ENCODE data around the gene SNX1.

Gene SNX1

DNA sequence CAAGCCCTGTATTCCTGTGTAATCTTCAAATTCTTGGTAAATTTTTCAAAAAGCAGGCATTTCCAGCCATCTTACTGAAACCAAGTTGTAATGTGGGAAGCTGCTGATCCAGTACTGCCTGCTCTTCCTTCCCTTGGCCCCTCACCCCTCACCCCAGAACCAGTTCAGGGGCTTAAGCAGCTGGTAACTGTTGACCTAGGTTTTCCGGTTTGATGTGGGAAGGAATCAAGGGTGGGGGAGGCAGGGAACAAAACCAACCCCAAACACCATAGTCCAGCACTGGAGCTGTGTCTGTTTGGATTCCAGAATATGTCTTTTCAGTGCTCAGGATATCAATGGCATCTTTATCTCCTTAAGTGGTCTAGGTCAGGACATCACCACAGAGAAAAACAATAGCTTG, 26.7 kb downstream of the SNX1 start:
- DNase-seq (ENCODE audit: low read depth): no peak
- TF ChIP-seq, protein P1, sequence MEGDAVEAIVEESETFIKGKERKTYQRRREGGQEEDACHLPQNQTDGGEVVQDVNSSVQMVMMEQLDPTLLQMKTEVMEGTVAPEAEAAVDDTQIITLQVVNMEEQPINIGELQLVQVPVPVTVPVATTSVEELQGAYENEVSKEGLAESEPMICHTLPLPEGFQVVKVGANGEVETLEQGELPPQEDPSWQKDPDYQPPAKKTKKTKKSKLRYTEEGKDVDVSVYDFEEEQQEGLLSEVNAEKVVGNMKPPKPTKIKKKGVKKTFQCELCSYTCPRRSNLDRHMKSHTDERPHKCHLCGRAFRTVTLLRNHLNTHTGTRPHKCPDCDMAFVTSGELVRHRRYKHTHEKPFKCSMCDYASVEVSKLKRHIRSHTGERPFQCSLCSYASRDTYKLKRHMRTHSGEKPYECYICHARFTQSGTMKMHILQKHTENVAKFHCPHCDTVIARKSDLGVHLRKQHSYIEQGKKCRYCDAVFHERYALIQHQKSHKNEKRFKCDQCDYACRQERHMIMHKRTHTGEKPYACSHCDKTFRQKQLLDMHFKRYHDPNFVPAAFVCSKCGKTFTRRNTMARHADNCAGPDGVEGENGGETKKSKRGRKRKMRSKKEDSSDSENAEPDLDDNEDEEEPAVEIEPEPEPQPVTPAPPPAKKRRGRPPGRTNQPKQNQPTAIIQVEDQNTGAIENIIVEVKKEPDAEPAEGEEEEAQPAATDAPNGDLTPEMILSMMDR (IDR thresholded peaks at IDR 0.05; ENCODE audit: insufficient read depth, low read depth, low read length, missing control alignments): no peak
- H3K4me3 ChIP-seq (ENCODE audit: low read depth, low read length): no peak overlapping the region

DNA sequence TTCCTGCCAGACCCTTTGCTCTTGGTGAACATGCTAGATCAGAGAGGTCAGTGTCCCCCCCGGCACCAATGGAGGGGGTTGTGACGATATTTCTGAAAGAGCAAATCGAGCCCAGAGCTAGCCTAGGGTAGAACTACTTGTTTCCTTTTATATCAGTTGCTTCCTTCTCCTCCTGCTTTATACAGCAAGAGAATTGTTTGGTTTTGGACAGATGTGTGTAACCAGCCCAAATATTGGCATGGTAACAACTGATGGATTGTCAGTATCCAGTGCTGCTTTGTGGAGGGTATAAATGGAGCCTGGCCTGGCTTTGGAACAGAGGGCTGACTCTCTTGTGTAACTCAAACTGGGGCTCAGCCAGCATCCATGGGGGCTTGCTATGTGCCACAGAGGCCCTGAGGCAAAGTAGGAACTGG, 27.2 kb downstream of the SNX1 start:
- no peak overlapping the region for H3K4me3 ChIP-seq (ENCODE audit: low read depth, low read length)
- no peak for DNase-seq (ENCODE audit: low read depth)
- TF ChIP-seq, protein P1 (IDR thresholded peaks at IDR 0.05; ENCODE audit: insufficient read depth, low read depth, low read length, missing control alignments): no peak

DNA sequence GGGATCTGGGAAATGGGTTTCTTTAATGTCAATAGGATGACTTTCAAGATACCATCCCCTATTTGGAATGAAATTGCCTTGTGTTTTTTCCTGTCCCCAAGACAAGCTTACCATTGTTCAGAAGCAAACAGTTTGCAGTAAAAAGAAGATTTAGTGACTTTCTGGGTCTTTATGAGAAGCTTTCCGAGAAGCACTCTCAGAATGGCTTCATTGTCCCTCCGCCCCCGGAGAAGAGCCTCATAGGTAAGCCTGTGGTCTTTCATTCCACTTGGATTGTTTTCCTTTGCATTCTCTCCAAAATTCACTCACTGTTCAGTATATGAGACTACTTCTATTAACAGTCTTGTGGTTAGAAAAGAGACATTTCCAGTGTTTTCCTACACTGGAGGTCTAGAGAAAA, 30.2 kb downstream of the SNX1 start:
- no peak overlapping the region for H3K4me3 ChIP-seq (ENCODE audit: low read depth, low read length)
- TF ChIP-seq, protein P1 (IDR thresholded peaks at IDR 0.05; ENCODE audit: insufficient read depth, low read depth, low read length, missing control alignments): no peak
- no peak for DNase-seq (ENCODE audit: low read depth)

DNA sequence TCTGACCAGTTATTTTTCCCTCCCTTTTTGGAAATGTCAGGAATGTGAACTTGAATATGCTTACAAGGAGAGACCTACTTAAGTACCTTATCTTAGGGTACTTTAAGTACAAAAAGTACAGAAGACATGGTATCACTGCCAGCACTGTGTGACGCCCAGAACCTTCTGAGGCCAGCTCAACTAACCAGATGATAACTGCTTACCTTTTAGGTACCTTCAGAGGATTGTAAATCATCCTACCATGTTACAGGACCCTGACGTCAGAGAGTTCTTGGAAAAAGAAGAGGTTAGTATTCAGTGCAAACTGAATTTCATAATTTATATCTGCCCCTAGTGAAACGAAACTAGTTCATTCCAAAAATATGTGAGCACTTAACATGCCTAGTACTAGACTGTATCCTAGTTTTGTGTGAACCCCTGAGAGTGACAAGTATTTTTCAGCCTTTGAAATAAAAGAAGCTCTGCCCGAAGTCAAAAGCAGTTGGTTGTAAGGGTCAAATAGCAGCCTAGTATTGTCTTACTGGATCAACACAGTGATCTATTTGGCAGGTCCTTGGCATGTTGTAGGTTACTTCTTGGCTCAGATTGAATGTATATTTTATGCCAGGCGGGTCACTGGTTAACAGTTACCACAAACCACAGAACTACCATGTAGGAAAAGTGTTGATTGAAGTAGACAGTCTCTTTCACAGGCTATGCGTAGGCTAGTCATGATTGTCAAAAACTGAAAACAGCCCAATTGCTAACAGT, 31.9 kb downstream of the SNX1 start:
- TF ChIP-seq, protein P1 (IDR thresholded peaks at IDR 0.05; ENCODE audit: insufficient read depth, low read depth, low read length, missing control alignments): no peak
- H3K4me3 ChIP-seq (ENCODE audit: low read depth, low read length): no peak overlapping the region
- no peak for DNase-seq (ENCODE audit: low read depth)

DNA sequence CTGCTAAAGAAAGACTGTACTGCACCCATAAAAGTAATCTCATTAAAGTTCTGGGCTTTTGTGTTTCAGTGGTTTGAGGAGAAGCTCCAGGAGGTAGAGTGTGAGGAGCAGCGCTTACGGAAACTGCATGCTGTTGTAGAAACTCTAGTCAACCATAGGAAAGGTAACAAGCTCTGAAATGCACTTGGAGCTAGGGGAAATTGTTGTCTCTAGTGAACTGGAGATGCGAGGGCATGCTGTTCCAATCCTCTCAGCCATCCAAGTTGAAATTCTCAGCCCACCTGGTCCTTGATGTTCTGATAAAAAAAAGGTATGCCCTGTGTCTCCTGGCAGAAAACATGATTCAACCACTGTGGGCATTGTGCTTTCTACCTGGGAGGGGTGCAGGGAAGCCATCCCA, 34.4 kb downstream of the SNX1 start:
- DNase-seq (ENCODE audit: low read depth): no peak
- TF ChIP-seq, protein P1 (IDR thresholded peaks at IDR 0.05; ENCODE audit: insufficient read depth, low read depth, low read length, missing control alignments): no peak
- no peak overlapping the region for H3K4me3 ChIP-seq (ENCODE audit: low read depth, low read length)

DNA sequence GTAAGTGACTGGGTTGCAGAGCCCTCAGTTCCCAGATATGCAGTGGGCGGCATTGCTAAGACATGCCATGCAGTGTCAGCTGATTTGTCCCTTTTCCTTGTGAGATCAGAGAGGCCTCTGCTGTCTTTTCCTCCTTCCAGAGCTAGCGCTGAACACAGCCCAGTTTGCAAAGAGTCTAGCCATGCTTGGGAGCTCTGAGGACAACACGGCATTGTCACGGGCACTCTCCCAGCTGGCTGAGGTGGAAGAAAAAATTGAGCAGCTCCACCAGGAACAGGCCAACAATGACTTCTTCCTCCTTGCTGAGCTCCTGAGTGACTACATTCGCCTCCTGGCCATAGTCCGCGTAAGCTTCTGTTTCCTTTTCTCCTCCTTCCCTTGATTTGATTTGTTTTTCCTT, 35.8 kb downstream of the SNX1 start:
- DNase-seq (ENCODE audit: low read depth): no peak
- H3K4me3 ChIP-seq (ENCODE audit: low read depth, low read length): no peak overlapping the region
- TF ChIP-seq, protein P1 (IDR thresholded peaks at IDR 0.05; ENCODE audit: insufficient read depth, low read depth, low read length, missing control alignments): no peak

DNA sequence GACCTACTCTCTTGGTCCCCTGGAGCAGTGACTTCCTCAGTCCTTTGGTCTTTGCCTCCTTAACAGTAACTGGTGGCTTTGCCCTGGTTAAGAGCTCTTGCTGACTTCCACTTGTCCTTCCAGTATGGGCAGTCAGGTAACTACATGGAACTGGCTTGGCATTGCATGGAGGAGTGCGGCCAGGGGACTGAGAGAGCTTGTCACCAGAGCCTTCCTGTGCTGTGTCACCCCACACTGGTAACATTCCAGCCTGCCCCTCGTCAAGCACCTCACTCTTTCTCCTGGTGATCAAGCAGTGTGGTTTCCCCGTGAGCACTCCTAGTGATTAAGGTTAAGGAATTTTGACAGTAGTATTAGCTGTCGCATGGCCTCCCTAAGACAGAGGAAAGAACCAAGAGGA, 36.4 kb downstream of the SNX1 start:
- no peak for DNase-seq (ENCODE audit: low read depth)
- TF ChIP-seq, protein P1 (IDR thresholded peaks at IDR 0.05; ENCODE audit: insufficient read depth, low read depth, low read length, missing control alignments): no peak
- no peak overlapping the region for H3K4me3 ChIP-seq (ENCODE audit: low read depth, low read length)

Measured in GM12865 (cell line).